ENCODE data around the gene ZNF622.

The ZNF622 gene

GRCh38 chr5:16465544-16466432, at the start of gene ZNF622:
TSS of gene ZNF622 (minus strand) at chr5:16465800. CDS start at chr5:16465665, 135 bp downstream.
- peak; percentile 81 to 88 for DNase-seq (ENCODE audit: low read depth in 2 of 2)

- no peak for DNase-seq (ENCODE audit: low read depth in 2 of 2)
These were observed 44.5 kb upstream of the ZNF622 start for GRCh38 chr5:16510098-16510497.

- no peak for DNase-seq (ENCODE audit: low read depth in 2 of 2)
These were observed 43.3 kb upstream of the ZNF622 start for GRCh38 chr5:16508730-16509531.

DNA sequence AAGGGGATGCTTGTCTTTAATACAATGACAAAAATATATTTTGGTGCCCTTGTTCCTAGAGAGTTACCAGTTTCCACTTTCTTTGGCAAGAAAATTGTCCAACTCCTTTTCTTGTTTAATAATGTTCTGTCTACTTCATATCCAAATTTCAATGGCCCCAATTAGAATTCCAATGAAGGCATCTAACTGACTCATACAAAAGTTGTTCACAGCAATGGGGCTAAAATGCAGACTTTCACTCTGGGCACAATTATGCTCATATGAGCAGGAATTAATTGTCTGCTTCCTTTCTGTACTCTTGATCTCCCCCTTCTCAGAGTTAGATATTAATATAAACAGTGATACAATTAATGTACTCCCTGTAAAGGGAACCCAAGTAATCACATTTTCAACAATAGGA, 42.1 kb upstream of the ZNF622 start:
- no peak for DNase-seq (ENCODE audit: low read depth in 2 of 2)

DNA sequence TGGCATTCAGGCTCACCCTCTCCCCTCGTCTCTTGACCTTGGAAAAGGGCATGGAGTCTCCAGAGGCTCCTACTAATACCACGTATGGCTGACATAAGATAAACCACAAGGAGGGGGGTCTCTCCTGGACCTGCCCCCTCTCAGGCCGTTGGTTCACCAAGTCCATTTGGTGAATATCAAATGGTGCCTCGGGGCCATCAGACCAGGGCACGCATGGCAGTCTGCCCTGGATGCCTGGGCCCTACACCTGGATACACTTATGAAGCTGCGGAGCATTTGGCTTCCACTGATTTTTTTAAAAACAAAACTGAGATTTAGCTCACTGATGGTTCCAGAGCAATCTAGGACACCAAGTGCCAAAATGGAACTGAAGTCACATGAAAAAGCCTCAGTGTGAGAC, 40.3 kb upstream of the ZNF622 start:
- DNase-seq (ENCODE audit: low read depth in 2 of 2) = no peak

DNA sequence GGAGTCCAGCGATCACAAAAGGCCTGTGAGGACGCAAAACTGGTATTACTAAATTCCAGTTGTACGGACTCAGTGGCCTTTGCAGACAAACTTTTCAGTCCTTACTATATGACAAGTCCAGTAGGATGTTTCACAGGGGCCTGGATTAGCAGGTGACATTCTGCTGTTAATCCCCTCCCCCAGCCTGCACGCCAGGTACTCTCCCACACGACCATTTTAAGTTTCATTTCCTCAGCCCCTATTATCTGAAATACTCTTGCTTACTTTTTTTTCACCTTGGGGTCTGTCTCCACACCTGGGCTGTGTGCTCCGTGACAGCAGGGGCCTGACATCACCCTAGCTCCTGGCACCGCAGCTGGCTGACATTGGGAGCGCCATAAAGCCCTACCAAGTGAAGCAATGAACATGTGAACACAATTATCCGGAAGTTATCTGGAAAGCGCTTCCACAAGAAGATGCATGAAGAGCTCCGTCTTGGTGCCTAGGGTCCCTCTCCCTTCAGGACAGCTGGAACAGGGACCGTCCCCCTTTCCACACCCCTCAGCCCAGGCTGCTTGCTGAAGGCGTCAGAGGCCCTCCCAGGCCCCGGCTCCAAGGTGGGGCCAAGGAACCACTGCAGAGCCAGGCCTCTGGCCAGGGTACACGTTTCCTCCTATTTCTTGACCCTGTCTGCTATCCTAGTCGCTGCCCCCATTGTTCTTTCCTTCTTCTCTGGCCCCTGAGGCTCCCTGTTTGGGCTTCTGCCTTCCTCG, 39.7 kb upstream of the ZNF622 start:
- no peak for DNase-seq (ENCODE audit: low read depth in 2 of 2)

DNA sequence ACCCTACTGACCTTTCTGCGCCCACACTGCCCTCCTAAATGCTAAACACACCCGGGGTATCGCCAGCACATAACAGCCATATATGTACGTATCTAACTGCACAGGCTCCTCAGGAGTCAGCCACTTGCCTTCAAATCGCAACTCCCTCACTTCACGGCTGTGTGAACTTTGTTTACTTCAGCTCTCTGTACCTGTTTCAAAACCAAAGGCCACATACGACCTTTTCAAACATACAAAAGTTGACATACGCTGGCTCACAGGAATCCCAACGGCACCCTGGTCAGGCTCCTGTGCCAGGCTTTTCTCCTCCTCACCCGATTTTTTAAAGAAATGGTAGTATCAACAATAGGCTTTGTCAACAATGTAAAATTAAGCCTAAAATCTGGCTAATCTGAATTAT, 39.0 kb upstream of the ZNF622 start:
- no peak for DNase-seq (ENCODE audit: low read depth in 2 of 2)

DNA sequence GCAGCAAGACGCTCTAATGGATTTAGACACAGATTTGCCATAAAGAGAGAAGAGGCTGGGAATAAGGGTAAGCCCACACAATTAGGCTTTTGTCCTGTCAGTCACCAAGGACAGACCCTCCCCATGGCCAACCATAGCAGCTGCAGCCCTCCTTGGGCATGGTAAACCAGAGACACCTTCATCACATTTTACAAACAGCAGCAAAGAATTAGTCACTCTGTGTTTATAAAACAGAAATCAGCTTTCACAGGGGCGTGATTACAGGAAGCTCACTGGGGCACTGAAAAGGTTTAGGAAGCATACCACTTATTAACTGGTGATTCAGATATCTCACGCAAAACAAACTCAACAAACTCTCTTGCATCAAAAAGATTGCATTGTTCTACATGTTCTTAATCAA, 37.3 kb upstream of the ZNF622 start:
- no peak for DNase-seq (ENCODE audit: low read depth in 2 of 2)

- no peak for DNase-seq (ENCODE audit: low read depth in 2 of 2)
These were observed 34.4 kb upstream of the ZNF622 start for GRCh38 chr5:16500024-16500423.

- DNase-seq (ENCODE audit: low read depth in 2 of 2) = no peak
These were observed 31.9 kb upstream of the ZNF622 start for GRCh38 chr5:16497546-16497945.

DNA sequence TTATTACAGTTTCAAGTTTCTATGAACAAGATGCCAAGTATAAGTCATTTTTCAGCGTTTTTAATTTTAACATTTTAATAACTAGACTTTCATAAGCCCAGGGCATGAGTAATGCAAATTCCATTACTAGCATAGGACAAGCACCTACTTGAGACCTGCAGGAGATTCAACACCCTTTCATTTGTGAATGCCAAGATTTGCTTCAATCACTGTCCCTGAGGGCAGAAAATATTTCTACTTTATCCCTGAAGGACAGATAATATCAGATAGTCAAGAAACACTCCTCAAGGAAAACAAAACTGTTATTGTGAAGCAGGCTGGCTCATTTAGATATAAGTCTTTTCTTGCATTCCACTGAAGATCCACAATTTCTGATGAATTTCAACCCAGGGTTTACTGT, 27.7 kb upstream of the ZNF622 start:
- DNase-seq (ENCODE audit: low read depth in 2 of 2) = no peak

DNA sequence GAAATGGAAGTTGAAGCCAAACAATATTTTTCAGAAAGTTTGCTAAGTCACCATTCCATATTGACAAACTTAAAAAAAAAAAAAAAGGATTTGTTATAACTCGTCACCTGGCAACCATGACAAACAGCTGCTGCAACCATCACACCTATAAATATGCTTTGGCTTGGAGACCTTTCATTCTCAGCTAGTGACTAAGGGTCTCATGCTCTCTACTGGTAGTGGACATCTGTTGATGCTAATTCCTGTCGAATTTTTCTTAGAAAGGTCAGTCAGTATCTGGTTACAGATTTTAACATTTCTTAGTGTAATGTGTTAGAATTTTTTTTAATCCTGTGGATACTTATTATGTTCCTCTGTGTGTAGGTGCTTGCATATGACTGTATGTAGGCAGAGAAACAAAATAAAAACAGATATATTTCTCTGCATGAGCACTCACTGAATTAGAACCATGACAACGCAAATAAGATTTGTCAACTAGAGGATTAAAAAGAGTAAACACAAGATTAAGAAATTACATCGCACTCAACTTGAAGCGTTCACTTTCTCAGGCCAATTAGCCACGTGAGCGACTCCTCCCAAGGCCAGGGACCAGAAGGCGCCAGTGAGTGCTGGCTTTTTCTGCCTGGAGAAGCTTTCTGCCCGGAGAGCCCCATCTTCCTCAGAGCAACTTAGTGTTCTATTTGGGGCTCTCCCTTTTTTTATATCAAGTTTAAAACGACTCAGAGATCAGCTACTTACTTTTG, 27.0 kb upstream of the ZNF622 start:
- no peak for DNase-seq (ENCODE audit: low read depth in 2 of 2)

GRCh38 chr5:16490911-16491310, 25.3 kb upstream of the ZNF622 start:
- DNase-seq (ENCODE audit: low read depth in 2 of 2) = no peak

DNA sequence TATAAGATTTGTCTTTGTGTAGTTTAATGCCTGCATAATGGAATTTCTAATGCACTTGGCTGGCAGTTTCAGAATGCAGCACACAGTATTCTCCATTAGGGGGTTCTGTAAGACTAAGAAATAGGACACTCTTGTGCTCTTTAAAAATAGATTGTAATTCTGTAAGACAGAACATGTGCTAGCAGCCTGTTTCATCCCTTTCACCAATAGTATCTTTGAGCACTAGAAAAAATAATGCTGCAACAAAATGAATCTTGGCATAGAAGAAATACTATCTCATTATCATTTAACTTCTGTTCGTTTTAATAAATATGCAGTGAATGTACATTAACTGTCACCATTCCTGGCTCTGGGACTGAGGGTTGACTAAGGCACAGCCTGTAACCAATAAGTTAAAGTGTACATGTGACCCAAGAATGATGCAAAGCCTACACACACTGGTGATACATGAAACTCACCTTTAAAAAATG, 23.8 kb upstream of the ZNF622 start:
- no peak for DNase-seq (ENCODE audit: low read depth in 2 of 2)

DNA sequence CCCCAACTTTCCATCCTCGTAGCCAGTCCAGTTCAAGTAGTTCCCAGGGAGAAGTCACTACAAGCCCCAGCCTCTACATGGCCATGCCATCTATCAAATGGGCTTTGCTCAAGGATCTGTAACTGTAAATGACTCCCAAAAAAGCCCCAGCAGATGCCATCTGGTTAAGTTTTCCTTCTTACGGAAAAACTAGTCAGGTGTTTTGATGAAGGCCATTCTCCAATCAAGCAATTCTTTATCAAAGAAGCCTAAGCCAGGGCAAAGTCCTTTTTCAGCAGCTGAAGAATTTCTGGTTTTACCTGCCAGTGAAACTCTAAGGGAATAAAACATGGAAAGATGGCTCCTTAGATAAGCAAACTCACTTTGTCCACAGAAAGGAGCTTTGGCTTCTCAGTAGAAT, 21.9 kb upstream of the ZNF622 start:
- no peak for DNase-seq (ENCODE audit: low read depth in 2 of 2)

DNA sequence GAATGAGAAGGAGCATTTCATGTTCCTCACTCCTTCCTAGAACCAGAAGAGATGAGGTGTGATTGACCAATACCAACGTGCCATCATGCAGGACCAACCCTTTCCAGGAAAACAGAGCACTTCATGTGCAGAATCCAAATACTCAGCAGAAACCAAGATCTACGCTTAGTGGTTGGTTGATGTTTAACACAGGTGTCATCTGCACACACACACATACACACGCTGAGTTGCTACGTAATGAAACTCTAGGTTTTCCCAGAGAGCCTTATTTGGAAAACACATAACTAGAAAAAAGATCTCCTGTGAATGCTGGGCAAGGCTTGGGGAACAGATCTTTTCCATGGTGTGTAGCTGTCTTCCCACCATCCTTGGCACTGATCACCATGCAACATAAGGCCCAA, 21.1 kb upstream of the ZNF622 start:
- no peak for DNase-seq (ENCODE audit: low read depth in 2 of 2)

- DNase-seq (ENCODE audit: low read depth in 2 of 2) = no peak
These were observed 20.1 kb upstream of the ZNF622 start for GRCh38 chr5:16485656-16486055.

DNA sequence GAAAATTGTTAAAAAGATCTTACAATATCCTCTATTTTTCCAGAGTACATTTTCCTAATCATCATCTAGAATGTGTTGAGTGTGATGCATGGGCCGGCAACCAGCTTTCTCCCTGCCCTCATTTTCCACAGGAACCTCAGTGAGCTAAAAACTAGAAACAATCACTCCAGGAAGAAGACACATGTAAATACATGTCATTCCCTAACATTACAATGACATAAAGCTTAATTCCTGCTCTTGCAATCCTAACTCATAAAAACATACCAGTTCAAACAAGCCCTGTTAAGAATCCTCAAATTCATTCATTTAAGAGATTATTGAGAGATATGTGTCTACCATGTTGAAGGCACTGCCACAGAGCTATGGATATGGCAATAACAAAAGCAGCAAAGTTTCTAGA, 18.5 kb upstream of the ZNF622 start:
- no peak for DNase-seq (ENCODE audit: low read depth in 2 of 2)

GRCh38 chr5:16483361-16483760, 17.8 kb upstream of the ZNF622 start:
- no peak for DNase-seq (ENCODE audit: low read depth in 2 of 2)

- no peak for DNase-seq (ENCODE audit: low read depth in 2 of 2)
These were observed 17.3 kb upstream of the ZNF622 start for GRCh38 chr5:16482891-16483290.

DNA sequence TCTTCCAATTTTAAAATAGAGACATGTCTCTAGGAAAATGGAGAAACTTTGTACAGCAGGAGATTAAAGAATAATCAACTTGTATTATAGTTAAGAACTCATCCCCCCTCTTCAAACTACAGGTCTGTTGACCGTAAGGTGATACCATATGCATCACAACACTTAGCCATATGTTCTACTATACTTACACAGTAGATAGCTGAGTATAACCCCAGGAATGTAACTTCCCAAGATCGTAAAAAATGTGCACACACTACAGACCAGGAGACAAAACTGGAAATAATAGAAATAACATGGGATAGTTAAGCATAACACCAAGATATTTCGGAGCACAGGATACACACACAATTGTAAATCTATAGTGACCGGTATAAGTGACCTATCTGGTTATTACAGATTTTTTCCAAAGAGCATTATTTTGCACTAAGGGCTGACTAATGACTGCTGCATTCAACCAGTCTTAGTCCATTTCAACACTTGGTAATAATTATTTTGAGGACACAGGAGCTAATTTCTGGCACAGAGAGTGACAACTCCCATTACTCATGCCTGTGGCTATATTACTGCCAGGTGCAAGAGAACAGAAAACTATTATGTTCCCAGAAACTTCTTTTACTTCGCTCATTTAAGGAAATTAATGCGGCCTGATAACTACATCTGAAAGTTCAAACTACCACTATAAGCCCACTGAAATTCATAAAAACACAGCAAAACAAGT, 15.4 kb upstream of the ZNF622 start:
- no peak for DNase-seq (ENCODE audit: low read depth in 2 of 2)
